Stomach (tissue), 4 donors: ENCODE results near the gene VRK3.

ENCODE experiments used
- EP300 ChIP-seq: sonication (generic); formaldehyde crosslinking; IDR thresholded peaks from one replicate; pipeline ENCODE4 v1.6.1; 2017; ENCODE audit warnings: antibody characterized with exemption
- POLR2A ChIP-seq, 4 donors: fragments of 450-650 bp; IDR thresholded peaks; one replicate each; pipeline ENCODE4 v1.6.1; 2016; ENCODE audit warnings: antibody characterized with exemption in 4 of 4, control low read depth in 2 of 4, mild to moderate bottlenecking in 1 of 4, moderate library complexity in 1 of 4
- POLR2AphosphoS5 ChIP-seq, 3 donors: sonication (generic); formaldehyde crosslinking; IDR thresholded peaks; one replicate each; pipeline ENCODE4 v1.6.1; 2016; ENCODE audit warnings: antibody characterized with exemption in 3 of 3
- TF ChIP-seq, protein P1 (sequence below), 7 experiments: fragments of 450-650 bp in 4 of 7; fragments of 200-600 bp in 3 of 7; sonication (generic) in 3 of 7; IDR thresholded peaks; one replicate each; pipeline ENCODE4 v1.5.1; 2016 to 2019; ENCODE audit warnings: antibody characterized with exemption in 7 of 7, control low read depth in 2 of 7, mild to moderate bottlenecking in 1 of 7

DNA sequence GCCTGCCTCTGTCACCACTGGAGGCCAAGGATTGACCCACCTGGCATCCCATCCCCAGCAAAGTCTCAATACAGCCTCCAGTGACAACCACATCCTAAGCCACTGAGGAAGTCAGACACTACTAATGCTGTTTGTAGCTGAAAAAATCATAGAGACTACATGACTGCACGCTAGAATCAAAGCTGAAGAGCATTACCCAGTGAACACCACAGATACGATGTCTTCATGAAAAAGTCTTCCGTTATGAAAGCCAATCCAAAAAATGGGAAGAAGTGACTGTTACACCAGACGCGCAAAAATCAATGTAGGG is 84.7 kb downstream of the VRK3 start:
- TF ChIP-seq, protein P1, sequence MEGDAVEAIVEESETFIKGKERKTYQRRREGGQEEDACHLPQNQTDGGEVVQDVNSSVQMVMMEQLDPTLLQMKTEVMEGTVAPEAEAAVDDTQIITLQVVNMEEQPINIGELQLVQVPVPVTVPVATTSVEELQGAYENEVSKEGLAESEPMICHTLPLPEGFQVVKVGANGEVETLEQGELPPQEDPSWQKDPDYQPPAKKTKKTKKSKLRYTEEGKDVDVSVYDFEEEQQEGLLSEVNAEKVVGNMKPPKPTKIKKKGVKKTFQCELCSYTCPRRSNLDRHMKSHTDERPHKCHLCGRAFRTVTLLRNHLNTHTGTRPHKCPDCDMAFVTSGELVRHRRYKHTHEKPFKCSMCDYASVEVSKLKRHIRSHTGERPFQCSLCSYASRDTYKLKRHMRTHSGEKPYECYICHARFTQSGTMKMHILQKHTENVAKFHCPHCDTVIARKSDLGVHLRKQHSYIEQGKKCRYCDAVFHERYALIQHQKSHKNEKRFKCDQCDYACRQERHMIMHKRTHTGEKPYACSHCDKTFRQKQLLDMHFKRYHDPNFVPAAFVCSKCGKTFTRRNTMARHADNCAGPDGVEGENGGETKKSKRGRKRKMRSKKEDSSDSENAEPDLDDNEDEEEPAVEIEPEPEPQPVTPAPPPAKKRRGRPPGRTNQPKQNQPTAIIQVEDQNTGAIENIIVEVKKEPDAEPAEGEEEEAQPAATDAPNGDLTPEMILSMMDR (IDR thresholded peaks at IDR 0.05) = no peak
- TF ChIP-seq EP300 = no peak
- no peak for TF ChIP-seq POLR2AphosphoS5 (IDR thresholded peaks at IDR 0.05)
- TF ChIP-seq POLR2A (IDR thresholded peaks at IDR 0.05) = no peak
